22Rv1 (cell line): ENCODE results near the gene MTCL1.

Source experiments
- H3K27ac ChIP-seq: fragments of 450-650 bp; 2 replicates; pipeline ENCODE4 v1.5.1; 2017
- CTCF ChIP-seq: fragments of 450-650 bp; IDR thresholded peaks from 2 replicates; pipeline ENCODE4 v1.5.1; 2017; ENCODE audit warnings: mild to moderate bottlenecking
- ZFX ChIP-seq: fragments of 450-650 bp; IDR thresholded peaks from 2 replicates; pipeline ENCODE4 v1.6.1; 2017; ENCODE audit warnings: antibody characterized with exemption, borderline replicate concordance

The MTCL1 gene

DNA sequence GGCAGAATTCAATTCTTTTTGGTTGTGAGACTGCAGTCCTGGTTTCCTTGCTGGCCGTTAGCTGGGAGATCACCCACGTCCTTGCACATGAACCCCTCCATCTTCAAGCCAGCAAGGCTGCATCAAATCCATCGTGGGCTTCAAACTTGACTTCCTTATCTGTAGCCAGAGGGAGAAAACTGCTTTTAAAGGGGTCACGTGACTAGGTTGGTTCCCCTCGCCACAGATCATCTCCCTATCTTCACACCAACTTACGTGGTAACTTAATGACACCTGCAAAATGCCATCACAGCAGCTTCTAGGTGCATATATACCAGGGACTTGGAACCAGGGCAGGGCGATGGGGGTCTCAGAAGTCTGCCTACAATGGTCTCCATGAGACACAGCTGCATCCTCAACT is 169.5 kb downstream of the MTCL1 start:
- no peak overlapping the region for H3K27ac ChIP-seq
- TF ChIP-seq CTCF (no peak), ZFX (no peak)

DNA sequence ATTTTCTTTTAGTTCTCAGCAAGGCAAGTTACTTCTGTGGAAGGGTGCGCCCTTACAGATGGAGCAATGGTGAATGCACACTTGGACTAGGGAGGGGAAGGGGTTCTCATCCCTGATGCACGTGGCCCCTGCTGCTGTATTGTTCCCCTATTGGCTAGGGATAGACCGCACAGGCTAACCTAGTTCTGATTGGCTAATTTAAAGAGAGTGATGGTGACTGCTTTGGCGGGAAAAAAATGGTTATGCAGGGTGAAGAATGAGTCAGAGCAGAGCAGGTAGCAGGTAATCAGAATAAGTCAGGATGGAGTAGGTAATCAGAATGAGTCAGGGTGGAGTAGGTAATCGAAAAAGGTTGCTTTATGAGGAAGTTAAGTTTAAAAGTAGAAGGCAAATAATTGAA is 171.5 kb downstream of the MTCL1 start:
- no peak overlapping the region for H3K27ac ChIP-seq
- TF ChIP-seq CTCF (no peak), ZFX (no peak)

- no peak overlapping the region for H3K27ac ChIP-seq
- no peak for TF ChIP-seq CTCF
- TF ChIP-seq ZFX = no peak
Measured at GRCh38 chr18:8881103-8881502, 175.7 kb downstream of the MTCL1 start.
